ENCODE data around the gene TMEM86B. TPM values are rescaled to one million over a fixed set of nuclear protein-coding genes. Genes with fewer than 3 reads are reported as not detected.

TMEM86B gene
- total and polyA plus RNA-seq, 8 donors = 1.0 to 27.3 (median 1.6) TPM

DNA sequence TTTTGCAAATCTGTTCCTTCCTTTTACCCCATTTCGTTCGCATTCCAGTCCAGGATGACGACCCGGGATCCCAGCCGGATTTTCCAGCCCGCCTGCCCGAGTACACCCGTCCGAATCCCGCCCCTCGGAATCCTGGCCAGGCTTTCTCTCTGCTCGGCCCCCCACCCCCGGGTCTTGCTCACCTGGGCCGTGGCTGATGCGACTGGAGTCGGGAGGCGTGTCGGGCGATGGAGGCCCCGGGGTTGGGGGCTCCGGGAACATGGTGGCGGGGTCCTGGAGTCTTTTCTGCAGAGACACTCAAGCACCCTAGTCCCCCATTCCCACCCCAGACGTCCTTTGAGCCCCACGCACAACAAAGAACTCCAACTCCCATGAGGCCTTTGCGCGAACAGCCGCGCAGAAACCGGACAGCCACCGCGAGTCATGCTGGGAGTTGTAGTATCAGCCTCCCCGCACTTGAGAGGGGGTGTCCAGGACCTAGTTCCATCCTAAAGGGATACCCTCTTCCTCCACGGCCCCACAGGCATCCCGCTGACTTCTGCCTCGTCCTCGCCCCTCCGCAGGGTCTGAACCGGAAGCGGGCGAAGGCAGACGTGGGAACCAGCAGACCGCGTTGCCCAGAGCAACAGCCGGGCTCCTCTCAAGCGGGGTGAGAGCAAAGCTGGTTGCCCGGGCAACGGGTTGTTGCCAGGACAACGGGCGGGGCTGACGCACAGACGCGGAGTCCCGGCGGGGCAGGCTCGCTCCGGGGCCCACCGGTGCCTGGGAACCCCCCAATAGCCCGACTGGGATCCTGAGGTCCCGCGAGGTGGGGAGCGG, 49.6 kb downstream of the TMEM86B start:
- Histone ChIP-seq H3K27ac (no peak overlapping the region), H3K4me3 (peak overlapping the region in 3 of 4 donors; percentile 4 to 14 (median 5)), H3K4me1 (no peaks in the 10 kb centered on the region), H3K9me3 (no peaks in the 10 kb centered on the region), H3K36me3 (no peaks in the 10 kb centered on the region), H3K27me3 (peaks cover 0 to 41% (median 7%) of the 10 kb centered on the region in 4 donors)
- TF ChIP-seq CTCF (IDR thresholded peaks at IDR 0.05) = no peak
- DNase-seq = peak; percentile 68 to 94 (median 84)
- no peak for FAIRE-seq
- intact Hi-C loops (cut with DNase I) = no loop called here
- ATAC-seq = peak; percentile 78 to 89 (median 85)
- 7 to 8% methylated on average over 59 to 61 of the region's 61 CpGs for WGBS, 2 donors

Small RNAs within 50 kb of the gene (microRNA-seq; reads per million reads assigned to microRNA genes)
- gene MIR6802 (0 to 1.5 reads per million in 2 donors), gene MIR6803 (5.3 to 5.4 reads per million in 2 donors), gene MIR6804 (0.29 to 0.39 reads per million in 2 donors)

Other genes starting within 250 kb of the TMEM86B start
- gene GP6, start 190.5 kb downstream of the TMEM86B start, total RNA-seq = under 1 TPM in 5 of 6 donors, not detected in 1; 0.09 to 0.25 (median 0.24) TPM
- under 1 TPM in 1 of 2 donors, not detected in 1; 0.31 TPM for gene GP6, start 190.5 kb downstream of the TMEM86B start, polyA plus RNA-seq
- 10 to 100 TPM; 10.9 to 27.1 (median 14.2) TPM for gene RDH13, start 165.6 kb downstream of the TMEM86B start, total RNA-seq
- gene RDH13, start 165.6 kb downstream of the TMEM86B start, polyA plus RNA-seq = 10 to 100 TPM; 22.0 to 26.6 TPM
- gene EPS8L1, start 152.9 kb downstream of the TMEM86B start, total RNA-seq = 10 to 100 TPM; 10.2 to 32.0 (median 16.0) TPM
- gene EPS8L1, start 152.9 kb downstream of the TMEM86B start, polyA plus RNA-seq = 100 to 1,000 TPM; 152 to 279 TPM
- gene PPP1R12C, start 111.1 kb downstream of the TMEM86B start, total RNA-seq = 10 to 100 TPM; 37.1 to 61.5 (median 50.9) TPM
- gene PPP1R12C, start 111.1 kb downstream of the TMEM86B start, polyA plus RNA-seq = 100 to 1,000 TPM; 174 to 266 TPM
- under 1 TPM in 1 of 6 donors, not detected in 5; 0.54 TPM for gene TNNT1, start 79.6 kb downstream of the TMEM86B start, total RNA-seq
- gene TNNT1, start 79.6 kb downstream of the TMEM86B start, polyA plus RNA-seq = 1 to 10 TPM in 1 of 2 donors, not detected in 1; 4.0 TPM
- gene TNNI3, start 71.0 kb downstream of the TMEM86B start, total RNA-seq = 1 to 10 TPM in 1 of 6 donors, under 1 TPM in 1, not detected in 4; 0.66 to 4.1 TPM
- 1 to 10 TPM; 2.2 to 2.9 TPM for gene TNNI3, start 71.0 kb downstream of the TMEM86B start, polyA plus RNA-seq
- gene DNAAF3, start 62.1 kb downstream of the TMEM86B start, total RNA-seq = 1 to 10 TPM; 1.2 to 3.2 (median 2.5) TPM
- 1 to 10 TPM; 3.0 to 3.3 TPM for gene DNAAF3, start 62.1 kb downstream of the TMEM86B start, polyA plus RNA-seq
- 1 to 10 TPM in 5 of 6 donors, under 1 TPM in 1; 0.88 to 3.7 (median 1.7) TPM for gene SYT5, start 48.5 kb downstream of the TMEM86B start, total RNA-seq
- 10 to 100 TPM; 10.6 to 41.1 TPM for gene SYT5, start 48.5 kb downstream of the TMEM86B start, polyA plus RNA-seq
- gene PTPRH, start 19.3 kb downstream of the TMEM86B start, total RNA-seq = 10 to 100 TPM in 2 of 6 donors, 1 to 10 TPM in 4; 5.1 to 15.3 (median 8.8) TPM
- 1 to 10 TPM; 5.8 to 8.0 TPM for gene PTPRH, start 19.3 kb downstream of the TMEM86B start, polyA plus RNA-seq
- 10 to 100 TPM; 15.3 to 31.4 (median 18.9) TPM for gene PPP6R1, start 30.3 kb upstream of the TMEM86B start, total RNA-seq
- gene PPP6R1, start 30.3 kb upstream of the TMEM86B start, polyA plus RNA-seq = 10 to 100 TPM; 27.0 to 33.1 TPM
- gene HSPBP1, start 51.3 kb upstream of the TMEM86B start, total RNA-seq = 10 to 100 TPM in 4 of 6 donors, 1 to 10 TPM in 2; 7.0 to 16.6 (median 12.3) TPM
- gene HSPBP1, start 51.3 kb upstream of the TMEM86B start, polyA plus RNA-seq = 10 to 100 TPM; 26.4 to 29.5 TPM
- 1 to 10 TPM in 3 of 6 donors, under 1 TPM in 3; 0.46 to 2.5 (median 1.1) TPM for gene BRSK1, start 55.2 kb upstream of the TMEM86B start, total RNA-seq
- gene BRSK1, start 55.2 kb upstream of the TMEM86B start, polyA plus RNA-seq = 1 to 10 TPM; 4.8 to 9.2 TPM
- gene TMEM150B, start 96.6 kb upstream of the TMEM86B start, total RNA-seq = 1 to 10 TPM in 1 of 6 donors, under 1 TPM in 2, not detected in 3; 0.32 to 1.3 (median 0.83) TPM
- under 1 TPM in 1 of 2 donors, not detected in 1; 0.14 TPM for gene TMEM150B, start 96.6 kb upstream of the TMEM86B start, polyA plus RNA-seq
- 10 to 100 TPM in 2 of 6 donors, 1 to 10 TPM in 4; 4.3 to 12.6 (median 6.9) TPM for gene KMT5C, start 111.1 kb upstream of the TMEM86B start, total RNA-seq
- gene KMT5C, start 111.1 kb upstream of the TMEM86B start, polyA plus RNA-seq = 10 to 100 TPM; 22.3 to 27.4 TPM
- gene COX6B2, start 126.0 kb upstream of the TMEM86B start, total RNA-seq = under 1 TPM in 1 of 6 donors, not detected in 5; 0.62 TPM
- under 1 TPM; 0.28 to 0.42 TPM for gene COX6B2, start 126.0 kb upstream of the TMEM86B start, polyA plus RNA-seq
- not detected for gene GARIN5B, start 134.5 kb upstream of the TMEM86B start, total RNA-seq
- not detected for gene GARIN5B, start 134.5 kb upstream of the TMEM86B start, polyA plus RNA-seq
- gene IL11, start 141.7 kb upstream of the TMEM86B start, total RNA-seq = under 1 TPM in 3 of 6 donors, not detected in 3; 0.20 to 0.41 (median 0.37) TPM
- under 1 TPM; 0.16 to 0.19 TPM for gene IL11, start 141.7 kb upstream of the TMEM86B start, polyA plus RNA-seq
- not detected for gene TMEM190, start 148.1 kb upstream of the TMEM86B start, total RNA-seq
- under 1 TPM in 1 of 2 donors, not detected in 1; 0.45 TPM for gene TMEM190, start 148.1 kb upstream of the TMEM86B start, polyA plus RNA-seq
- gene TMEM238, start 155.5 kb upstream of the TMEM86B start, total RNA-seq = 10 to 100 TPM; 14.7 to 32.7 (median 21.3) TPM
- under 1 TPM; 0.42 TPM for gene TMEM238, start 155.5 kb upstream of the TMEM86B start, polyA plus RNA-seq
- gene RPL28, start 157.2 kb upstream of the TMEM86B start, total RNA-seq = 1,000 to 10,000 TPM in 1 of 6 donors, 100 to 1,000 TPM in 5; 420 to 1,198 (median 819) TPM
- 1,000 to 10,000 TPM in 1 of 2 donors, 100 to 1,000 TPM in 1; 738 to 1,109 TPM for gene RPL28, start 157.2 kb upstream of the TMEM86B start, polyA plus RNA-seq
- 1 to 10 TPM; 2.0 to 7.3 (median 5.1) TPM for gene UBE2S, start 179.0 kb upstream of the TMEM86B start, total RNA-seq
- gene UBE2S, start 179.0 kb upstream of the TMEM86B start, polyA plus RNA-seq = 1 to 10 TPM; 3.6 to 5.0 TPM
- under 1 TPM in 3 of 6 donors, not detected in 3; 0.05 to 0.16 (median 0.06) TPM for gene SHISA7, start 214.5 kb upstream of the TMEM86B start, total RNA-seq
- under 1 TPM; 0.04 to 0.33 TPM for gene SHISA7, start 214.5 kb upstream of the TMEM86B start, polyA plus RNA-seq
- 10 to 100 TPM; 13.0 to 23.9 (median 20.9) TPM for gene ISOC2, start 232.9 kb upstream of the TMEM86B start, total RNA-seq
- 10 to 100 TPM; 38.3 to 43.9 TPM for gene ISOC2, start 232.9 kb upstream of the TMEM86B start, polyA plus RNA-seq
- gene C19orf85, start 236.0 kb upstream of the TMEM86B start, total RNA-seq = not detected
- not detected for gene C19orf85, start 236.0 kb upstream of the TMEM86B start, polyA plus RNA-seq
- gene ZNF628, start 247.9 kb upstream of the TMEM86B start, total RNA-seq = 1 to 10 TPM; 3.4 to 6.2 (median 4.1) TPM
- gene ZNF628, start 247.9 kb upstream of the TMEM86B start, polyA plus RNA-seq = 1 to 10 TPM; 2.6 to 7.8 TPM